Heart left ventricle (tissue), 13 donors: ENCODE data around the gene F13A1.

Experiments
- POLR2A ChIP-seq, 2 donors: fragments of 450-650 bp; IDR thresholded peaks; one replicate each; pipeline ENCODE4 v1.6.1; 2017; ENCODE audit warnings: antibody characterized with exemption in 2 of 2, mild to moderate bottlenecking in 2 of 2, moderate library complexity in 2 of 2
- TF ChIP-seq, protein P1 (sequence below), 12 donors: fragments of 200-600 bp; sonication (generic) in 4 of 12; IDR thresholded peaks; one replicate each; pipeline versions ENCODE4 v1.5.0 to v1.8.0; 2018 to 2022; ENCODE audit warnings: antibody characterized with exemption in 12 of 12, mild to moderate bottlenecking in 5 of 12
- donor health status: ischemic (EF 13 %, LVEDD 7.1; RV severe dilation, severe dysfunction).
- donor health status: DM: no; HTN: yes; CAD: no.
- donor health status: DM: no; HTN: no; CAD: no.
- donor health status: ischemic (EF 25% LVEDD 6.9; RV normal size, moderate dysfunction).
- donor health status: ischemic (EF 25% LVEDD 5.7; RV mildly dilated, moderate dysfunction).
- donor health status: ischemic (EF 35%, LVEDD 5.7; RV mildly dilated, moderate dysfunction).
- donor health status: nonischemic (EF 11% LVEDD 7.7; RV severe dilation, severe dysfunction).
- donor health status: DM: yes; HTN: yes; CAD: no.
- donor health status: PGD.
- donor health status: ischemic (EF 29% LVEDD 5.4; RV normal size, mild dysfunction).
- donor health status: nonischemic (EF 23%, LVEDD 6.1; RV moderate dilation, normal function).

DNA sequence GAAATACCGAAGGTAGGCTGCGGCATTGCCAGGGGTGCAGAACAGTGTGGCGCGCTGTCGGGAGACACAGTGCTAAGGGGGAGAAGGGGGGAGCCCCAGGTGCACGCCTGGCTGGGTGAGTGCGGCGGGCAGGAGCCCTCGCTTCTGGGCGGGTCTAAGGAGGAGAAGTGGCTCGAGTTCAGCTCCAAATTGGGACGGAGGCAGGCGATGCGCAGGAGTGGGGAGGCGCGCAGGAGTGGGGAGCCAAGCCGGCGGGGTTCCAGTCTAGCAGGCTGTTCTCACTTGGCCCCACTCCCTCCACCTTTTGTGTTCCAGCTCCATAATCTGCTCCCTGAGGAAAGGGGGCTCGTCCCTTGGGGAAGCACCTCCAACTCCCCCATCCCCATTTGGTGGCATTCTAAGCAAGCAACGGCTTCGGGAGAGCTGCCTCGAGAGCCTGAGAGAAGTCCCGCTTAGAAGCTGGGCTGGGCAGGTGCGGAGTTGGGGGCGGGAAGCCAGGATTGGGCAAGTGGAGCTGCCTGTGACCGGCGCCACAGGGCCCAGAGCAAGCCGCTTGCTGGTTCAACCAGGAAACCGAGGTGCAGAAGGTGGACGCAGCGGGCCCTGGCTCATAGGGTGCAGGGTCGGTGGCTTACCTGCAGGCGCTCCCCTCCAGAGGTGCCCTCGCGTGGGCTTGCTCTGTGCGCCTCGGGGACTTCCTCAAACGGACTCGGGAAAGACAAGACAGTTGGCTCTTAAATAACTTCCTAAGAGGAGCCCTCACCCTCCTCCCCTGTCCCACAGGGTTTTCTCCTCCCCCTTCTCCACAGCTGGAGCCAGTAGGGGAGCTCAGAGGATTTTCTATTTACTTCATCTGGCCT lies at the start of gene F13A1:
- TF ChIP-seq, protein P1, sequence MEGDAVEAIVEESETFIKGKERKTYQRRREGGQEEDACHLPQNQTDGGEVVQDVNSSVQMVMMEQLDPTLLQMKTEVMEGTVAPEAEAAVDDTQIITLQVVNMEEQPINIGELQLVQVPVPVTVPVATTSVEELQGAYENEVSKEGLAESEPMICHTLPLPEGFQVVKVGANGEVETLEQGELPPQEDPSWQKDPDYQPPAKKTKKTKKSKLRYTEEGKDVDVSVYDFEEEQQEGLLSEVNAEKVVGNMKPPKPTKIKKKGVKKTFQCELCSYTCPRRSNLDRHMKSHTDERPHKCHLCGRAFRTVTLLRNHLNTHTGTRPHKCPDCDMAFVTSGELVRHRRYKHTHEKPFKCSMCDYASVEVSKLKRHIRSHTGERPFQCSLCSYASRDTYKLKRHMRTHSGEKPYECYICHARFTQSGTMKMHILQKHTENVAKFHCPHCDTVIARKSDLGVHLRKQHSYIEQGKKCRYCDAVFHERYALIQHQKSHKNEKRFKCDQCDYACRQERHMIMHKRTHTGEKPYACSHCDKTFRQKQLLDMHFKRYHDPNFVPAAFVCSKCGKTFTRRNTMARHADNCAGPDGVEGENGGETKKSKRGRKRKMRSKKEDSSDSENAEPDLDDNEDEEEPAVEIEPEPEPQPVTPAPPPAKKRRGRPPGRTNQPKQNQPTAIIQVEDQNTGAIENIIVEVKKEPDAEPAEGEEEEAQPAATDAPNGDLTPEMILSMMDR (IDR thresholded peaks at IDR 0.05), result no peak
- no peak for TF ChIP-seq POLR2A (IDR thresholded peaks at IDR 0.05)
